HepG2 (cell line): ENCODE data around the gene DNAJC11. TPM values are rescaled to one million over a fixed set of nuclear protein-coding genes. Genes with fewer than 3 reads are reported as not detected.

ENCODE experiments used
- FOXO1 ChIP-seq: sonication (generic); formaldehyde crosslinking; IDR thresholded peaks from 2 replicates; pipeline ENCODE4 v1.4.0; 2020; ENCODE audit warnings: missing genetic modification reagents
- HDAC2 ChIP-seq: sonication (generic); formaldehyde crosslinking; IDR thresholded peaks from 2 replicates; pipeline ENCODE4 v1.4.0; 2020; ENCODE audit warnings: missing genetic modification reagents
- KAT2B ChIP-seq: fragments of 150-350 bp; IDR thresholded peaks from 2 replicates; pipeline ENCODE4 v1.6.1; 2014; ENCODE audit warnings: low read depth, low read length, borderline replicate concordance
- KDM6A ChIP-seq: IDR thresholded peaks from 2 replicates; pipeline ENCODE4 v1.6.1; 2016; ENCODE audit warnings: low read depth
- LCORL ChIP-seq, 2 experiments: fragments of 450-650 bp in 1 of 2; sonication (generic) in 1 of 2; formaldehyde crosslinking in 1 of 2; IDR thresholded peaks; 2 replicates each; pipeline versions ENCODE4 v1.5.0 to v1.6.1; 2017 to 2020; ENCODE audit warnings: antibody characterized with exemption in 1 of 2, missing genetic modification reagents in 1 of 2
- NONO ChIP-seq, 2 experiments: fragments of 450-650 bp in 1 of 2; sonication (generic) in 1 of 2; formaldehyde crosslinking in 1 of 2; IDR thresholded peaks in 1 of 2; conservative IDR thresholded peaks in 1 of 2; 2 replicates each; pipeline versions ENCODE4 v1.6.1 to v1.8.0; 2017 to 2022; ENCODE audit warnings: mild to moderate bottlenecking in 1 of 2, missing genetic modification reagents in 1 of 2, moderate library complexity in 1 of 2
- POLR2G ChIP-seq: fragments of 200-400 bp; formaldehyde crosslinking; IDR thresholded peaks from 2 replicates; pipeline ENCODE4 v1.6.1; 2018; ENCODE audit warnings: mild to moderate bottlenecking, low read depth, low read length, moderate library complexity
- REXO4 ChIP-seq: sonication (generic); formaldehyde crosslinking; IDR thresholded peaks from 2 replicates; pipeline ENCODE4 v1.8.0; 2022; ENCODE audit warnings: missing genetic modification reagents, mild to moderate bottlenecking, borderline replicate concordance
- SIN3A ChIP-seq: IDR thresholded peaks from 2 replicates; pipeline ENCODE4 v1.6.1; 2011; ENCODE audit warnings: low read depth, mild to moderate bottlenecking, control low read depth, low read length, borderline replicate concordance
- SKIL ChIP-seq: sonication (generic); formaldehyde crosslinking; IDR thresholded peaks from 2 replicates; pipeline ENCODE4 v1.8.0; 2022; ENCODE audit warnings: missing genetic modification reagents, mild to moderate bottlenecking, moderate library complexity, borderline replicate concordance
- SNAI1 ChIP-seq: sonication (generic); formaldehyde crosslinking; IDR thresholded peaks from 2 replicates; pipeline ENCODE4 v1.5.0; 2020; ENCODE audit warnings: mild to moderate bottlenecking, missing genetic modification reagents, borderline replicate concordance
- ZBTB14 ChIP-seq: sonication (generic); formaldehyde crosslinking; IDR thresholded peaks from 2 replicates; pipeline ENCODE4 v1.4.0; 2020; ENCODE audit warnings: missing genetic modification reagents
- ZBTB8A ChIP-seq: sonication (generic); formaldehyde crosslinking; IDR thresholded peaks from 2 replicates; pipeline ENCODE4 v1.4.0; 2020; ENCODE audit warnings: mild to moderate bottlenecking, low read depth, missing genetic modification reagents, borderline replicate concordance
- ZNF24 ChIP-seq: fragments of 450-650 bp; IDR thresholded peaks from 2 replicates; pipeline ENCODE4 v1.6.1; 2017; ENCODE audit warnings: antibody characterized with exemption, mild to moderate bottlenecking
- ZNF44 ChIP-seq: sonication (generic); formaldehyde crosslinking; IDR thresholded peaks from 2 replicates; pipeline ENCODE4 v1.5.1; 2020; ENCODE audit warnings: mild to moderate bottlenecking, missing genetic modification reagents
- ZNF546 ChIP-seq: sonication (generic); formaldehyde crosslinking; conservative IDR thresholded peaks from 2 replicates; pipeline ENCODE4 v1.8.1; 2023; ENCODE audit warnings: mild to moderate bottlenecking, missing genetic modification reagents
- polyA plus RNA-seq, 8 experiments: library from polyadenylated mRNA; depleted of rRNA in 3 of 8; stranded (reverse) in 7 of 8; unstranded in 1 of 8; fragments of >200 nt; fragmentation: Illumina TruSeq in 4 of 8; extraction: Trizol in 4 of 8; gene quantifications; 2 replicates each; pipeline versions ENCODE4 v1.2.1 to v1.2.3, GENCODE V29; 2011 to 2016; ENCODE audit warnings: low read depth in 4 of 8, missing spikeins in 1 of 8, mixed read lengths in 1 of 8; ENCODE audit not compliant: insufficient read depth in 1 of 8
- total RNA-seq, 5 experiments: library from RNA; depleted of rRNA; stranded (reverse); fragments of >200 nt; fragmentation: Illumina TruSeq; extraction: Trizol; gene quantifications; 2 replicates each; pipeline ENCODE4 v1.2.3, GENCODE V29; 2016; ENCODE audit warnings: low read depth in 1 of 5
- TF ChIP-seq, protein P1 (sequence below): sonication (generic); formaldehyde crosslinking; IDR thresholded peaks from 2 replicates; pipeline ENCODE4 v1.4.0; 2020; ENCODE audit warnings: mild to moderate bottlenecking, missing genetic modification reagents, borderline replicate concordance
- TF ChIP-seq, protein P2 (sequence below): sonication (generic); formaldehyde crosslinking; IDR thresholded peaks from 2 replicates; pipeline ENCODE4 v1.8.1; 2023; ENCODE audit warnings: mild to moderate bottlenecking, inconsistent platforms, moderate library complexity, missing genetic modification reagents, borderline replicate concordance
- TF ChIP-seq, protein P3 (sequence below): sonication (generic); formaldehyde crosslinking; IDR thresholded peaks from 2 replicates; pipeline ENCODE4 v1.5.0; 2020; ENCODE audit warnings: missing genetic modification reagents

DNAJC11 gene
- total and polyA plus RNA-seq, 2 of the 13 experiments (the other 11 are each of a cell fraction or from before 2014, with no cell fraction given), result 25.1 to 47.6 TPM

DNA sequence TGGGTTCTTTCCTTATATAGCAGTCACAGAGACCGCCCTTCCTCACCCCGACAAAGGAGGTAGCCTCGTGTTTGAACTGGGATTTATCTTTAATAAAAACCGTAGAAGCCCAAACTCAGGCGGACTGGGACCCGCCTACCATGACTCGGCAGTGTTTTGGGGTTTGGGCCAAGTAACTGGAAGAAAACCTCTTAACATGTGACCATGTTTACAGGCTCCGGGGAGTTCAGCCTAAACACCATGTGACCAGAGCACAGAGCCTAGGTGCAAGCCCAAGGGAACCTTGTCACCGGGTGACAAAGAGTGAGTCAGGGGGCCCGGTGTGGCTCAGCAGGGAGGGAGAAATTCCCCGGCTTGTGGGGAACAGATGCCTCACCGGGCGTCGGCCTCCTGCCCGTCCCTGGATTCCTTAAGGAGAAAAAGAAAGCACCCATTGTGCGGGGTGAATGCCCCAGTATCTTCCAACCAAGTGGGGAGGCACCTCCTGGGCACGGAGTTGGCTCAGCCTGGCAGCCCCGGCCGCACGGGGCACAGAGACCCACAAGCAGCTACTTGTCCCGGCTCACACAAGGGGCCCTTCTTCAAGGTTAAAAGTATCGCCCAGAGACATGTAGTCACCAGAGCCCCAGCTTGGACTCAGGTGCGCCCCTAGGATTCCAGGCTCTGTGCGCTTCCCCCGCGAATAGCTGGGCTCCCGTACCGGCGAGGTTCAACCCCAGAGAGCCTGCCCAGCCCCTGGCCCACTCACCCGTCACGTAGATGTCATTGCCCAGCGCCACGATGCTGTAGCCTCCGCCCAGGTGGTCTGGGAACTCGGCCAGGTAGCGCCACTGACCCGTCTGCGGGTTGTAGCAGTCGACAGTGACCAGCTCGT, 100.3 kb downstream of the DNAJC11 start (continued):
- TF ChIP-seq LCORL (IDR thresholded peaks at IDR 0.05) (no peak), LCORL (CRISPR knock-in tag; IDR thresholded peaks at IDR 0.05) (peak; percentile 63; the same call in 1 of the 2 replicates), ZNF546 (CRISPR knock-in tag) (no peak), ZBTB8A (no peak), NONO (IDR thresholded peaks at IDR 0.05) (no peak), NONO (CRISPR knock-in tag; conservative IDR thresholded peaks at IDR 0.05) (no peak), SKIL (no peak), SIN3A (peak; percentile 94; the same call in 1 of the 2 replicates), FOXO1 (CRISPR knock-in tag) (peak; percentile 59; the same call in 1 of the 2 replicates), ZBTB14 (CRISPR knock-in tag) (no peak; the same call in 1 of the 2 replicates), REXO4 (CRISPR knock-in tag) (no peak), HDAC2 (CRISPR knock-in tag) (peak; percentile 42), ZNF44 (CRISPR knock-in tag) (no peak), KAT2B (no peak), ZNF24 (no peak), POLR2G (peak; percentile 70; the same call in 1 of the 2 replicates), SNAI1 (CRISPR knock-in tag) (no peak), KDM6A (CRISPR knock-in tag) (no peak)
- TF ChIP-seq, protein P1, sequence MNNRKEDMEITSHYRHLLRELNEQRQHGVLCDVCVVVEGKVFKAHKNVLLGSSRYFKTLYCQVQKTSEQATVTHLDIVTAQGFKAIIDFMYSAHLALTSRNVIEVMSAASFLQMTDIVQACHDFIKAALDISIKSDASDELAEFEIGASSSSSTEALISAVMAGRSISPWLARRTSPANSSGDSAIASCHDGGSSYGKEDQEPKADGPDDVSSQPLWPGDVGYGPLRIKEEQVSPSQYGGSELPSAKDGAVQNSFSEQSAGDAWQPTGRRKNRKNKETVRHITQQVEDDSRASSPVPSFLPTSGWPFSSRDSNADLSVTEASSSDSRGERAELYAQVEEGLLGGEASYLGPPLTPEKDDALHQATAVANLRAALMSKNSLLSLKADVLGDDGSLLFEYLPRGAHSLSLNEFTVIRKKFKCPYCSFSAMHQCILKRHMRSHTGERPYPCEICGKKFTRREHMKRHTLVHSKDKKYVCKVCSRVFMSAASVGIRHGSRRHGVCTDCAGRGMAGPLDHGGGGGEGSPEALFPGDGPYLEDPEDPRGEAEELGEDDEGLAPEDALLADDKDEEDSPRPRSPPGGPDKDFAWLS (CRISPR knock-in tag), result no peak
- TF ChIP-seq, protein P2, sequence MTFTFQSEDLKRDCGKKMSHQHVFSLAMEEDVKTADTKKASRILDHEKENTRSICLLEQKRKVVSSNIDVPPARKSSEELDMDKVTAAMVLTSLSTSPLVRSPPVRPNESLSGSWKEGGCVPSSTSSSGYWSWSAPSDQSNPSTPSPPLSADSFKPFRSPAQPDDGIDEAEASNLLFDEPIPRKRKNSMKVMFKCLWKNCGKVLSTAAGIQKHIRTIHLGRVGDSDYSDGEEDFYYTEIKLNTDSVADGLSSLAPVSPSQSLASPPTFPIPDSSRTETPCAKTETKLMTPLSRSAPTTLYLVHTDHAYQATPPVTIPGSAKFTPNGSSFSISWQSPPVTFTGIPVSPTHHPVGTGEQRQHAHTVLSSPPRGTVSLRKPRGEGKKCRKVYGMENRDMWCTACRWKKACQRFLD (CRISPR knock-in tag), result no peak
- TF ChIP-seq, protein P3, sequence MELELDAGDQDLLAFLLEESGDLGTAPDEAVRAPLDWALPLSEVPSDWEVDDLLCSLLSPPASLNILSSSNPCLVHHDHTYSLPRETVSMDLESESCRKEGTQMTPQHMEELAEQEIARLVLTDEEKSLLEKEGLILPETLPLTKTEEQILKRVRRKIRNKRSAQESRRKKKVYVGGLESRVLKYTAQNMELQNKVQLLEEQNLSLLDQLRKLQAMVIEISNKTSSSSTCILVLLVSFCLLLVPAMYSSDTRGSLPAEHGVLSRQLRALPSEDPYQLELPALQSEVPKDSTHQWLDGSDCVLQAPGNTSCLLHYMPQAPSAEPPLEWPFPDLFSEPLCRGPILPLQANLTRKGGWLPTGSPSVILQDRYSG (CRISPR knock-in tag), result no peak
